DMS153 treated with DMSO at 0.1 percent for 48 hours (cell line): Measurements from ENCODE around the gene EVC2.
"Not testable (repeated sequence)": the region's sequence is repeated elsewhere in the genome, so short reads cannot be mapped to it uniquely, and the experiment has no call there.

Source experiments
- DNase-seq: peaks from one replicate; lab custom pipeline; 2025; ENCODE audit not compliant: unreplicated experiment; lab: John Stamatoyannopoulos, UW

Gene EVC2

GRCh38 chr4:5632066-5632440, 76.3 kb downstream of the EVC2 start:
- DNase-seq: no peak

- DNase-seq: no peak
Observed at GRCh38 chr4:5631352-5632065, 76.8 kb downstream of the EVC2 start.

- no peak for DNase-seq
Observed at GRCh38 chr4:5630762-5631161, 77.6 kb downstream of the EVC2 start.

DNA sequence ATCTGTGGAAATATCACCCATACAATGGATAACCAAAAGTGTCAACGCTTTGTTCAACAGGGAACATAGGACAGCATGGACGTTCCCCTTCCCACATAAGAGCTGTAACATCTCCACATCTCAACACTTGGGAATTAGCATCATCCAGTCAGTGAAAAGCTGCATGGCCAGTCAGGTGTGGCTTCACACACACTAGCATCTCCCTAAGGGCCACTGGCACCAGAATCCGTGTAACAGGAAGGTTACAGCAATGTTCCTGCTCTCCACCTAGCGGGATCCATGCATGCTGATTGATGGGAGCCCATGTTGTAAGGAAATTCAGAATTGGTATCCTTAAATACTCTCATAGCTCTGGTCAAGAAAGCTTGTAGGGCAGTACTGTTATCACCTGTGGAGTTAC, 78.8 kb downstream of the EVC2 start:
- no peak for DNase-seq

- no peak for DNase-seq
Observed at GRCh38 chr4:5626913-5627312, 81.4 kb downstream of the EVC2 start.

DNA sequence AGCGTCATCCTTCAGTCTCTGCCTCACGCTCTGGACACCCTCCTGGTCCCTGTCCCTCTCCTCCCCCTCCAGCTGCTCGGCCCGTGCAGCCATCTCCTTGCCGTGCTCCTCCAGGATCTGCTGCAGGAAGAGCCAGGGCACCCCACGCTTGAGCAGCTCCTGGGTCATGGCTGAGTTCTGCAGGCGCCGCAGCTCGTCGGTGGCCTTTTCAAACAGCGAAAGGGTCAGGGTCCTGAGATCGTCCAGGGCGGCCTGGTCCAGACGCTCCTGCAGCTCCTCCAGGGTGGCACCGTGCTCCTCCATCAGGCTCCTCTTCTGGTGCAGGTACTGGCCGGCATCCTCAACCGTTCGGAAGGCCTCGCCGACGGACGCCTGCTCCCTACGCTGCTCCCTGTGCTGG, 85.8 kb downstream of the EVC2 start:
- no peak for DNase-seq

DNA sequence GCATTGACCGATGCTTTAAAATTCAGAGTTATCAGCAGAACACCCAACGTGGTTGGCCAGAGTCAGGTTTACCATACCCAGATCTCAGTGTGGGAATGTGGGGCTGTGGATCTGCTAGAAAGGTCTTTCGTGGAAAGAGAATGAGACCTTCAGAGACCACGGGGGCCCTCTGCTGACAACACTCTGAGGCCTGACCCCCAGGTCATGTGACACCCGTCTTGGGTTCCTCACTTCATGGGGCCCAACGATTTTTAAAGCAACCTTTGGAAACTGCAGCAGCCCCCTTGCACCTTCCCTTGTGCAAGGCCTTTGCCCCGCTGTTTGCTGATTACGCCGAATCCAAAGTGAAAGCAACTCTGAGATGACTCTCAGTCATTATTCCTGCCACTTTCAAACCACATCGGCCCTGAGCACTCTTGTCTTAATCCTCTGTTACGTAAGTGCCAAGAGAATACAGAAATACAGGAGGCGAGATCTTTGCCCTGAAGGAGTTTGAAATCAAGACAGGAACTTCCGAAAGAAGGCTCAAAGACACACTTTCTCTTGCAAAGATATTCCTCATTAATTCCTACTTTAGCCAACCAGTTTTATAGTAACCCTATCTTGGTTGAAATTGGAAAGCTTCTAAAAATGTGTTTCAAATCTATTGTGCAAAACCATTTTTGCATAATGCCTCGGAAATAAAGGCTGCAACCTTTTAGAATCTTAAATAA, 88.3 kb downstream of the EVC2 start:
- no peak for DNase-seq

DNA sequence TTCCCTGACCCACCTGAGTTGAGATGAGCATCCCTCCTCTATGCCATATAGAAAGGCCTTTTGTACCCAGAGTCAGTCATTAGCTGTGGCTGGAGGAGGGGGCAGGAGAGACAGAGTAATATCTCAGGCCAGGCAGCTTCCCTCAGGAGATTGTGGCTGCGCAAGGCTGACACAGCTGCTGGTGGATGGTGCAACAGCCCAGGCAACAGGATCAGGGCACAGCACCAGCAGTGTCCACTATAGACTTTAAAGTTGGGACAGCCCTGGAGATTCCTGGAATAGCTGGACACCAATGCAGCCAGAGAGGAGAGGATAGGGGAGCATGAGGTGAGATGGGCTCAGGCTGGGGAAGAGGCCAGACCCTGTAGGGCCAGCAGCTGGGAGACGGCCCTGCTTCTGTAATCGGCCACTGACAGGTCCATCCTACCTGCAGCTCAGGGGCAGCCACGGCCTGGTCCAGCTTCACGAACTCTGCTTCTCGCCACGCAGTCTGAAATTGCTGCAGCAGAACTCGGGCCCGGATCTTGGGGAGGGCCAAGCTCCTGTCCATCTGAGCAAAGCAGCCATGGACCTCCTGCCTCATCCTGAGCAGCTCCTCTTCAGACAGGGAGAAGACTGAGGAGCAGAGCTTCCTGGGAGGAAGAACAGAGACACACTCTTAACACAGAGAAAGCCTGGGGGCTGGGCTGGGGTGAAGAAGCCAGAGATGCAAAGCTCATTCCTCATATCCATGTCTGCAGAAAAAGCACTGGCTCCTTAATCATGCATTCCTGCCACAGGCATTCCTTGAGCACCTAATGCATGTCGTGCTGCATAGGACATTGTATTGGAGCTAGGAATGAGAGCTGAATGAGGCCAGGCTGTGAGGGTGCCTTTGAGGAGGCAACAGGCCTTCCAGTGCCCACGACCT, 90.1 kb downstream of the EVC2 start:
- DNase-seq: no peak

DNA sequence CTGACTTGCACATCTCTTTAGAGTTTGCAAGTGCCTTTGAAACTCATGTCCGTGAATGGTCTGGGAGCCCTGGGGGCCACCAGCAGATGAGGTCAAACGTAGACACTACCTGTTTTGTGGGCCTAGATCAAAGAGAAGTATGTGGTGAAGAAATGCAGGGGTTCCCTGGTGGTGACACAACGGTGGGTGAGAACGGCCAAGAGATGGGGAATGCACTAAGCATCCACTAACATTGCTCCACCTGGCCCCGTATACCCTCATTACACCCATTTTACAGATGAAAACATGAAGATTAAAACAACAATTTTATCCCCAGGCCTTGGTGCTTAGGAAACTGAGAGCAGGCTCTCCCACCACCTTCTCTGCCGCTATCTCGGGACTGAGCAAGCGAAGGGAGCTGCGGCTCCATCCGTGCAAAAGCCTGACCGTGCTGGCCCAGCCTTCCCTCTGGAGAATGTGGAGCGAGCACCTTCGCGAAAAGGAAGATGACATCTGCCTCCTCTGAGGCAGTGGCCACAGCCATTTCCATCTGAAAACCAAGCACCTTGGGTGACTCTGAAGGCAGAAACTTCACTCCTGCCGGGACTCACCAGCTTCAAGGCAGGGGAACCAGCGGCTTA, 91.9 kb downstream of the EVC2 start:
- no peak for DNase-seq

DNA sequence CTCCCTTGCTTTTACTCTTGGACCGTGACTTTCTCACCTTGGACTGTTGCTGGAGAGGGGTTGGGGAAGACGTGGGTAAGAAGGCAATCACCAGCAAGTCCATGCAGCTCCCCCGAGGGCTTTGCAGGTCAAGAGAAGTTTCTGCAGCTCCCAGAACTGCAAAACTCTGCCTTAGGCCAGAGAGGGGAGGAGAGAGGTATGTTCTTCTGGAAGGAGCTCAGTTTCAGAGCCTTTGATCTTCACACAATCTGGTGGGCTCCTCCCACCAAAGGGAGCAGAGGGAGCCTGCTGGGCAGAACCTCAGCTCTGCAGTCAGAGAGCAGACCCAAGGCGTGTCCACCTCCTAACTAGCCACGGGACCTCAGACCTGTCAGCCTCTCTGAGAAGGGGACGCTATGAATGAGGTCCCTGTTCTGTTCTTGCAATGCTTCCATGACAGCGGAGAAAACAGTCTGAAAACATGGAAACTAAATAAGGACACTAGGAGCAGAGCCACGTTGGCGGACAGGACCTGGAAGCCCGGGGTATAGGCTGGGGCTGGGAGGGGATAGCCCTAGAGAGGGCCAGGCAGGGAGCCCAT, 92.8 kb downstream of the EVC2 start:
- no peak for DNase-seq

DNA sequence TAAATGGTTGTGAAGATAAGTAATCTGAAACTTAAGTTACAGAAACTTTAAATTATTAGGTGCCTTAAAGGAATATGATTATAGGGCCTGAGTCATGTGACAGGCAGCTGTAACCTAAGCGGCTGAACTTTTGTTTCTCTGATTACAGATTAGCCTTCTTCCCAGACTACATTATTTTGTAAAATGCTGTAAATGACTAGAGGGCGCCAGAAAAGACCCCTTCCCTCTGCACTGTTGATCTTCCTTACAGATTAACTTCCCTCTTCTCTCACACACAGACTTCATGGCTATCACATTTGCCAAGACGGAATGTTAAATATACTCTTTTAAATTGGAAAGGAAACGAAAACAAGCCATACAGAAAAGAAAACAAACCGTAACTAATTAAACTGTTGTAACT, 96.6 kb downstream of the EVC2 start:
- no peak for DNase-seq

- peak; percentile 63 for DNase-seq
Observed at GRCh38 chr4:5609306-5610007, 98.9 kb downstream of the EVC2 start.

DNA sequence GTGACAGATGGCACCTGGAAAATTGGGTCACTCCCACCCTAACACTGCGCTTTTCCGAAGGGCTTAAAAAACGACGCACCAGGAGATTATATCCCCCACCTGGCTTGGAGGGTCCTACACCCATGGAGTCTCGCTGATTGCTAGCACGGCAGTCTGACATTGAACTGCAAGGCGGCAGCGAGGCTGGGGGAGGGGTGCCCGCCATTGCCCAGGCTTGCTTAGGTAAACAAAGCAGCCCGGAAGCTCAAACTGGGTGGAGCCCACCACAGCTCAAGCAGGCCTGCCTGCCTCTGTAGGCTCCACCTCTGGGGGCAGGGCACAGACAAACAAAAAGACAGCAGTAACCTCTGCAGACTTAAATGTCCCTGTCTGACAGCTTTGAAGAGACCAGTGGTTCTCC, 114.5 kb downstream of the EVC2 start:
- DNase-seq: not testable (repeated sequence)

DNA sequence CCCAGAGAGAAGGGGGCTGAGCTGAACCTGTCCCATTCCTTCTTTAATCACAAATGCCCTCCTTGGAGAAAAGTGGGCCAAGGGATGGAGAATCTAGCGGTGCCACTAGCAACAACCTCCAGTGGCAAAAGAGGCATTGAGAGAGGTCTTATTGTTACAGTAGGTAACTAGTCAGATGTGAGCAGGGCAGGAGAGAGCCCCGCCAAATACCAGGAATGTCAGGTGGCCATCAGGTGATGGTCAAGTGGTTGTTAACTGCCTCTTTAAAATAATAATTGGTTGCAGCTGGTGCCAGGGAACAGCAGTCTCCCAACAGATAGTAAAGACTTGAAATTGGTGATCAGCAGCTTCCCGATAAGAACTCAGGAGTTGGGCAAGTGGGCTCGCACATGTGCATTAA, 116.1 kb downstream of the EVC2 start:
- DNase-seq: no peak

DNA sequence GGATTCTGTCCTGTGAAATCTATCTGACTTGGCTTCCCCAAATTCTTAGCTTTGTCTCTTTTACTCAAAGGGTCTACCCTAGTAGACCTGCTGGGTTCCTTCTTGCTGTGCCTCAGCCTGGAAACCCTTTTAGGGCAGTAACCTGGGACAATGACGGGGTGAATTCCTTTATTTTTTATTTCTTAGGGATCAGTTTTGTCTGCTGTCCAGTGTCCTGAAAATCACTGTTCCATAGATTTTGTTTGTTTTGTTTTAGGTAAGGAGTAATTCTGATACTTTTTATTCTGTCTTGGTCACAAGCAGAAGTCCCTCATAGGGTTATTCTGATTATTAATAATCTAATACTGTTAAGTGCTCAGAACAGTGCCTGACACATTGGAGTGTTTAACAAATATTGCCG, 118.9 kb downstream of the EVC2 start:
- DNase-seq: no peak

DNA sequence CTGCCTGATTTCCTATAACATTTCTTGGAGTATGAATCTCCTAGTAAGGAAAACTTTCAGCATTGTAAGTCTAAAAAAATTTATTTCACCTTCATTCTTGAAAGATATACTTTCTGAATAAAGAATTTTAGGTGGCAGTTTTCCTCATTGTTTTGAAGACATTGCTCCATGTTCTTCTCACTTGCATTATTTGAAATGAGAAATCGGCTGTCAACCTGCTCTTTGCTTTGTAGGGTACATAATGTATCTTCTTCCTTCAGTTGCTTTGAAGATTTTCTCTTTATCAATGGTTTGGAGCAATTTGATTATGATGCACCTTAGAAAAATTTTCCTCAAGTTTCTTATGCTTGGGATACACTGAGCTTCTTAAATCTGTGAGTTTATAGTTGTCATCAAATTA, 120.3 kb downstream of the EVC2 start:
- DNase-seq: no peak

DNA sequence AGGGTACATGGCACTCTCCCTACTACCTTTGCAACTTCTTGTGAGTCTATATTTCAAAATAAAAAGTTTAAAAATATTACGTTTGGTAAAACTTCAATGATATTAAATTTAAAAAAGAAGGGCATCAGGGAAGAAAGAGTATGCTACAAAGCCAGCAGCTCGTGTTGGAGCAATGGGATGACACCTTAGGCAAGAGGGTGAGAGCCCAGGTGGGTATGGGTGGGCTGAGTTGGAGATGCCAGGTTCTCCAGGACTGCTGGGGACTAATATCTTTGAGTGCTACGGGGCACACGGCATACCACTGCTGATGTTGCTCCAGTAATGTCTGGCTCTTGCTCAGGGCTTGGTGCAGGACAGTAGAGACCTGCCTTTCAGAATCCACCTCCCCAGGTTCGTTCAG, 132.4 kb downstream of the EVC2 start:
- DNase-seq: no peak

DNA sequence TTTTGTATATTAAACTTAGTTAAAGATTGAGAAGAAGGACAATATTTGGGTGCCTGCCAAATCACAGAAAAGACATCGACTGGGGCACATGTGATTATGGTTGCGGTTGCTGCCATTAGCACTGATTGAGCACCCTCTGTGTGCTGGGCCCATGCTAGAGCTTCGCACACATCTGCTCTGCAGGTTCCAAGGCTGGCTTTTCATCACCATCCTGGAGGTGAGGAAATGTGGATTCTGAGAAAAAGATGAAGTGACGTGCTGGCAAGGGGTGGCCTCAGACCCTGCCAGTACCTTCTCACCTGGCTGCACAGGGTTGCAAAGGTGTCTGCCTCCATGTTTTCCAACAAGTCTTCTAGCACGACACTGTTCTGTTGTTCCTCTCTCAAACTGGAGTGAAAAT, 134.0 kb downstream of the EVC2 start:
- no peak for DNase-seq

GRCh38 chr4:5573965-5574364, 134.4 kb downstream of the EVC2 start:
- DNase-seq: no peak

GRCh38 chr4:5572751-5573150, 135.6 kb downstream of the EVC2 start:
- DNase-seq: no peak
